Breast epithelium (tissue), 3 donors: ENCODE measurements around the gene TRPM7.

ENCODE experiments used
- CTCF ChIP-seq, 3 donors: fragments of 450-650 bp; IDR thresholded peaks; one replicate each; pipeline ENCODE4 v1.5.1; 2016 to 2017; ENCODE audit warnings: antibody characterized with exemption in 3 of 3, mild to moderate bottlenecking in 3 of 3, moderate library complexity in 3 of 3
- POLR2A ChIP-seq: fragments of 450-650 bp; IDR thresholded peaks from one replicate; pipeline ENCODE4 v1.6.1; 2016; ENCODE audit warnings: antibody characterized with exemption, mild to moderate bottlenecking, moderate library complexity
- POLR2AphosphoS5 ChIP-seq, 3 donors: sonication (generic); formaldehyde crosslinking; IDR thresholded peaks; one replicate each; pipeline ENCODE4 v1.6.1; 2017; ENCODE audit warnings: antibody characterized with exemption in 3 of 3

- TF ChIP-seq CTCF (IDR thresholded peaks at IDR 0.05) (no peak), POLR2AphosphoS5 (IDR thresholded peaks at IDR 0.05) (no peak), POLR2A (no peak)
Measured at GRCh38 chr15:50590288-50590687, 96.3 kb downstream of the TRPM7 start.
